Dermis microvascular lymphatic vessel endothelial cell (primary cell): Measurements from ENCODE around the gene CHST15. TPM values are rescaled to one million over a fixed set of nuclear protein-coding genes. Genes with fewer than 3 reads are reported as not detected.
"Not testable (repeated sequence)": the region's sequence is repeated elsewhere in the genome, so short reads cannot be mapped to it uniquely, and the experiment has no call there.

Source experiments
- DNase-seq, 2 donors: peaks; one replicate each; pipeline versions ENCODE4 v3.0.0 to v3.0.0-alpha.2; 2010; ENCODE audit warnings: low read depth in 2 of 2
- total RNA-seq: library from RNA; depleted of rRNA; stranded (reverse); fragments of >200 nt; gene quantifications from 2 replicates; pipeline ENCODE4 v1.2.1, GENCODE V29; 2014

CHST15 gene
- total RNA-seq, 1 donor from 2014 or later = 72.9 TPM

- DNase-seq = no peak
These were observed 30.8 kb upstream of the CHST15 start for GRCh38 chr10:124124123-124124768.

DNA sequence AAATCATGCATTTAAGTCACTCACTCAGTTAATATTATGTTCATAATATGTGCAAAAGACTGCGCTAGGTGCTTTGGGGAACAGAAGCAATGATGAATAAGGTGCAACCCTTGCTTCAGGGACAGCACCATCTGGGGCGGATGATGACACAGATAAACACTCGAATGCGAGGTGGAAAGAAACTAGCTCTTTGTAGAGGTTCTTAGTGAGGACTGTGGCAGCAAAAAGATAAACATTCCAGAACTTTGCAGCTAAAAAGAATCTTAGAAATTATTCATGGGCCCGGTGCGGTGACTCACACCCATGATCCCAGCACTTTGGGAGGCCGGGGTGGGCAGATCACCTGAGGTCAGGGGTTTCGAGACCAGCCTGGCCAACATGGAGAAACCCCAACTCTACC lies 29.8 kb upstream of the CHST15 start:
- DNase-seq = no peak

GRCh38 chr10:124122211-124122610 lies 28.8 kb upstream of the CHST15 start:
- DNase-seq = no peak

GRCh38 chr10:124120410-124121061 lies 27.1 kb upstream of the CHST15 start:
- no peak for DNase-seq

GRCh38 chr10:124119946-124120345 lies 26.5 kb upstream of the CHST15 start:
- peak; percentile 97 to 99 for DNase-seq

GRCh38 chr10:124119216-124119615 lies 25.8 kb upstream of the CHST15 start:
- no peak for DNase-seq

DNA sequence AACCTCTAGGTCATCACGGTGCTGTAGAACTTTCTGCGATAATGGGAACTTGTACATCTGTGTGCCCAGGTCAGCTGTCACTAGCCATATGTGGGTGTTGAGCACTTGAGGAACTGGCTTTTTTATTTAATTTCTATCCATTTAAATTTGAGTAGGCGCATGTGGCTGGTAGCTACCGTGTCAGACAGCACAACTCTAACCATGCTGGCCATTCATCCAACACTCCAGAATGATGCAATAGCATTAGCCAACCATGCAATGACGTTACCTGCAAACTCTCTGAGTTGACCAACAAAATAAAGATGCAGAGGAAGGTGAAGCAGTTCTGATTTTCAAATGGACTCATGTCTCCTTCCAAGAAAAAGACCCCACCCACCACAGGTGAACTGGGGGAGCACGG lies 24.4 kb upstream of the CHST15 start:
- DNase-seq = no peak

- no peak for DNase-seq
These were observed 24.1 kb upstream of the CHST15 start for GRCh38 chr10:124117511-124117785.

DNA sequence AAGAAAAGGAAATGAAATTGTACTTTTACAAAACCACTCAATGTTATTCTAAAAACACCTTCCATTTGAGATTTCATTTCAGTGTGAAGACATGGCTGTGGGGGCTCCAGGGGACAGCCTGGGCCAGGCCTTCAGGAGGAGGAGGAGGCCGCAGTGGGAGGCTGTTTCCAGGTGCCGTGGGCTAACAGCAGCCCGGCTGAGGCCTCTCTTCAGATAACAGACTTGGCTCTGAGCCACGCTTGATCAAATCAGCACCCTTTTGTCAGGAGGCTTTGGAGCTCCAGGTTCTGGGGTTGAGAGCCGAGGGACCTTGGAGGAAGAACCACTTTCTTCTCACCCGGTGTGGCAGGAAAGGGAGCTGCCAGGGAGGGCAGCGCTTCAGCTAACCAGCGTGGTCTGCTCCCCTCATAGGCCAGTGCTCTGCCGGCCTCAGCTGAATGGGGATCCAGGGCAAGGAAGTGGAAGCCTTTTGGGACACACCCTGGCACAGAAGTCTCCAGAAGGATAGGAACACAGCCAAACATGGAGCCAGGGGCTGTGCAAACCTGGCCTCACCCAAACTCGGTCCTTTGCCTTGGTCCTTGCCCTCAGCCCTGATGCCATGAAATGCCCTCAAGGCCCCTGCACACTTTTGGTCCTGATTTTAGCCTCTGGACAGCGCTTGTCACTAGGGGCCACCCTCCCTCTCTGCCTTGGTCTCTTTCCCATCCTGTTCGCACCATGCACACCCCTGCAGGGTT lies 23.5 kb upstream of the CHST15 start:
- no peak for DNase-seq

GRCh38 chr10:124114696-124115095 lies 21.3 kb upstream of the CHST15 start:
- no peak for DNase-seq

GRCh38 chr10:124112891-124113580 lies 19.6 kb upstream of the CHST15 start:
- DNase-seq = no peak

DNA sequence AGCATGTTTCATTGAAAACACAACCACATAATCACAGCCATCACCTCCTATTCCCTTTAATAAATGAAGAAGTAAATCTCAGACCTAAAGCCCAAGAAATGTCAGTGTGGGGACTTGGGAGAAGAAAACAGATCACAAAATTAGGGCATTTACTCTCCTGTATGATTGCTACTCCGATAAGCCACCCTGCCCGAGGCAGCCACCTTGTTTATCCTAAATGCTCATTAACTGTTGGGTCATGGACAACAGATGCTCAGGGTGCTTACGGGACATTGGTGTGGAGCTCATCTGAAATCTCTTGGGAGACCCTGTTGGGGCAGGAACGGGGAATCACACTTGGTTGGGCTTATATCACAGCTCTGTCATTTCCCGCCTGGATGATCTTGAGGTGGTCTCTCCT lies 17.5 kb upstream of the CHST15 start:
- no peak for DNase-seq

- DNase-seq = peak in 1 of 2 donors; percentile 39
These were observed 15.9 kb upstream of the CHST15 start for GRCh38 chr10:124109261-124109660.

DNA sequence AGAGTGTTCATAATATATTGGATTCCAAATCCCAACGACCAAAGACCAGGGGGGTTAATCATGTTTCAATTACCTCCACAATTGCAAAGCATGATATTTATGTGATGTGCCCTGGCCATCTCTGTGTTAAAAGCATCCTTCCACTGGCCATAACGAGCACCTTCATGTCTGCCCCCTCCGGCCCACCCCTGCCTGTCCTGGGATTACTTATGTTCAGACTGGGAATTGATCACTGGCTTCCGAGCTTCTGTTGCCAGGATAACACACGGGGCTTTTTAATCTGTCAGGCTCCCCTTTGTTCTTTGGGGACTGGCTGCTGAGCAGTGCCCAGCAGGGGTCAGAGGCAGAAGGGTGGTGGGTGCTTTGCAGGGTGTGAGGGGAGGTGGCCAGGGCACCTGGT lies 13.7 kb upstream of the CHST15 start:
- no peak for DNase-seq

- peak; percentile 71 to 94 for DNase-seq
These were observed 13.0 kb upstream of the CHST15 start for GRCh38 chr10:124106241-124106879.

- no peak for DNase-seq
These were observed 12.2 kb upstream of the CHST15 start for GRCh38 chr10:124105594-124105993.

DNA sequence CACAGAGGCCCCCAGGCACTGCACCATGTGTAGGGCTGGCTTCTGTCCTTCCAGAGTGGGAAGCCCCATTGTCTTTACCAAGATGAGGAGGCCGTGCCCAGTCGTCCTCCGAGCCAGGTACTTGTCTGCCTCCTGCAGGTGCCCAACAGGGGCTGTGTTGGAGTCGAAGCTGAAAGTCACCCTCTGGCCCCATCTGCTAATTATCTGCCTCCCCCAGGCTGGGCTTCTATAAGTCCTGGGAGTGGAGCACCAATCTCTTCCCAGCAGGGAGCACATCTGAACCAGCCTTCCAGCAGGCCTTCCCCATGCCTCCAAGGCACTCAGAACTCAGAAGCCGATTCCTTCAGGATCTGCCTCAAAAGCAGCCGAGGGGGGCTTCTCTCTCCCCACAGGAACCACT lies 11.6 kb upstream of the CHST15 start:
- DNase-seq = no peak

DNA sequence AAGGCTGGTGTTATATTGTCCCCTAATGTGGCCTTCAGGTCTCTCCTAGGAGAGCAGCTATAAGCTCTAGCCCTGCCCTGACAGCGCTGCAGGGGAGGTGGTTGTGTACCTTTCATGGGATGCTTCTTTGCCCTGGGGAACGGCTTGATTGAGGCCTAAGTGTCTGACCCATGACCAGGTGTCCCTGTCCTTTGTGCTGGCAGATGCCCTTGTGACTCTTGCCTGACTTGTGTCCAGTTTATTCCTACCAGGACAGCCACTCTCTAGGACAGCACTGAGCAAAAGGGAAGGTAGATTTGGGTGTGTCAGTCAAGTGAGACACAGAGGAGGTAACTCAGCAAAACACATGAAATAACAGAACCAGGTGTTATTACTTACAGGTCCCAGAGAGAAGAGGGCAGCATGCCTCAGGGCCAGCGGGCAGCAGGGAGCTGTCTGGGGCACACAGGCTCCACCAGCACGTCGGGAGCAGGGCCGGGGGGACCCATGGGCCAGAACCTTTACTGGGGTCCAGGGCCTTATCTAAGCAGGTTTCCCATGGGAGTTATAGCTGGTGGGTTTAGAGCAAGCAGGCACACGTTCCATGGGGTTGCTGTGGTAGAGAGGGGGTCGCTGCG lies 10.7 kb upstream of the CHST15 start:
- no peak for DNase-seq

DNA sequence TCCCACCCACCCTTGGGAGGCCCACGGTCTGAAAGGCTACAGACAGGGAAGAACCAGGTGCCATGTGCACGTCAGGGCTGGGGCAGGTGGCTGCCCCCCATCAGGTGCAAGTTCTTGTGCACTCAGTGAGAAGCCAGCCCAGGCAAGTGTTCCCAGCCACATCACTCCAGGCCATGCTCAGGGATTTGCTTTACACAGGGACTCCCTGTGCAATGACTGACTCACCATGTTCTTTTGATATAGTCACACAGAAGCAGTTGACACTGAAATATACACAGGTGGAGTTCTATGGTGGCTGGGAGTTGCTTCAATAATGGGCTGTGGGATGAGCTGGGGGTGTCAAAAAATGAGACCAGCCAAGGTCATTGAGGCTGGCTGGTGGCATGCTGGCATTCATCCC lies 8.0 kb upstream of the CHST15 start:
- DNase-seq = no peak

DNA sequence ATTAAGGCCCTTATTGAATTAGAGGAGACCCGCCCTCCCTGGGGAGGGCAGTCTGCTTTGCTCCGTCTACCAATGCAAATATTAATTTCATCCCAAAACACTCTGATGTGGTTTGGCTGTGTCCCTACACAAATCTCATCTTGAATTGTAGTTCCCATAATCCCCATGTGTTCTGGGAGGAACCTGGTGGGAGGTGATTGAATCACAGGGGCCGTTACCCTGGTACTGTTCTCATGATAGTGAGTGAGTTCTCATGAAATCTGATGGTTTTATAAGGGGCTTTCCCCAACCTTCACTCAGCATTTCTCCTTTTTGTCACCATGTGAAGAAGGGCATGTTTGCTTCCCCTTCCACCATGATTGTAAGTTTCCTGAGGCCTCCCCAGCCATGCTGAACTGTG lies 7.3 kb upstream of the CHST15 start:
- DNase-seq = not testable (repeated sequence)

GRCh38 chr10:124100124-124100523 lies 6.7 kb upstream of the CHST15 start:
- no peak for DNase-seq

DNA sequence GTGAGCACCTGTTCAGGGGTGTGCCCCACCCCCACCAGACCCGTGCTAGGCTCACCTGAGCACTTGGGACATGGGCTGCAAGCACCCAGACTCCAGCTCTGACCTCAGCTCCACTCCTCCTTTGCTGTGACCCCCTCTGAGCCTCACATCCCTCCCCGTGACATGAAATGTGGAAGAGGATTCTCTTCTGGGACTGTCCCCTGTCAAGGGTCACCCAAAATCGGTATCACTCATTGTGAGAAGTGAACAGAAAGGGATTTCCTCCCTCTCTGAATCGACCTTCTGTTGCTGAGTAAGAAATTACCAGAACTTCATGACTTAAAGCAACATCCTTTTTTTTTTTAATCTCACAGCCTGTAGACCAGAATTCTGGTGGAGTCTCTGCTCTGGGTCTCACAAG lies 6.2 kb upstream of the CHST15 start:
- no peak for DNase-seq
